HG03039 (cell line): ENCODE results near the gene FBXO11.
"Not testable (repeated sequence)": the region's sequence is repeated elsewhere in the genome, so short reads cannot be mapped to it uniquely, and the experiment has no call there.

Experiments
- ATAC-seq: cut with Tn5 transposase; IDR thresholded peaks from one replicate; pipeline ENCODE4 v1.9.1; 2021; ENCODE audit warnings: mild to moderate bottlenecking, moderate library complexity; ENCODE audit not compliant: unreplicated experiment

FBXO11 gene

GRCh38 chr2:47906157-47907038 lies at the start of gene FBXO11:
FBXO11 (minus strand) TSS chr2:47906498; CDS start chr2:47905720, 778 bp downstream.
- ATAC-seq: peak; percentile 89

- ATAC-seq: no peak
These were observed 44.3 kb upstream of the FBXO11 start for GRCh38 chr2:47950340-47951301.

- ATAC-seq: no peak
These were observed 40.3 kb upstream of the FBXO11 start for GRCh38 chr2:47946593-47946992.

GRCh38 chr2:47945046-47945781 lies 38.9 kb upstream of the FBXO11 start:
- ATAC-seq: no peak

- no peak for ATAC-seq
These were observed 35.6 kb upstream of the FBXO11 start for GRCh38 chr2:47941936-47942335.

- ATAC-seq: no peak
These were observed 31.4 kb upstream of the FBXO11 start for GRCh38 chr2:47937677-47938076.

GRCh38 chr2:47935071-47935470 lies 28.8 kb upstream of the FBXO11 start:
- no peak for ATAC-seq

DNA sequence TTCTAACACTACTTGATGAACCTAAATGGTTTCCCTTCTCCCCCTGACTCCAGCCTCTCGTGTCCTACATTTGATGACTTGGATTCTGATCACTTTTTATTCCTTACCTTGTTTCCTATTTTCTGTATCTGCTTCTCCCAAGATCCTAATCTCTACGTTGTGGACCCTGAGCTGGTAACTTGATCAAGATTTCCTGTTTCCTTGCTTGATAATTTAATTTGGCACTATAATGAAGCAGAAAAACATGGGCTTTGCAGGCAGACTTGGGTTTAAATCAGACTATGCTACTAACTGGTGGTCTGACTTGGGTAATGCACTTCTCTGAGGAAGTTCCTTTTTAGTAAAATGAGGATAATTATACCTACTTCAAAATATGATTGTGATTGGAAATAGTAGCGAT lies 11.7 kb upstream of the FBXO11 start:
- no peak for ATAC-seq

DNA sequence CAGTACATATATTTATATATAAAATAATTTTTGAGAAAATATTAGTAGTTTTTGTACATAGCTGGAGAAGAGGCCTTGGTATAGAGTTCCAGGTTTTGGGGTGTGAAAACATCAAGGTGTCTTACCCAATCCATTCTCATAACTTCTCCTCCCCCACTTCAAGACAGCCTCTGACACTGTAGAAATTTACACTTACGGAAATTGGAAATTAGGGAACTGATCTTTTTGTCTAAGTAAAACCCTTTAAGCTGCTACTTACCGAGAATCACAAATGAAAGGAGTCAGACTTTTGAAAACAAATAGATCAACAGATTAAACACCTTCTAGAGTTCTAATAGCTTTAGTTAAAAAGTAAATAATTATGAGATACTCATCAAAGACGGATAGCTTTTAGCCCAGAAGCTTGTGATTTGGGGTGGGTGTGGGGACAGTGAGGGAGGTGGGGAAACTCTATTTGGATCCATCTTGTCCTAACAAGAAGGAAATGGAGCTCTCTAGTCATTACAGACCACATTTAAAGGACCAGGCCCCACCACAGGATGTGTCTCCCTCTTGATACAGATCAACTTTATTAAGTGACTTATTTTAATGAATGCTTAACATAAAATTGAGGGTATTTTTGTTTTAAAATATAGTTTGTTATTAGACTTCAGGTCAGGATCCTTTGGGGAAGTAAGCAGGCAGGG lies 11.1 kb upstream of the FBXO11 start:
- no peak for ATAC-seq

DNA sequence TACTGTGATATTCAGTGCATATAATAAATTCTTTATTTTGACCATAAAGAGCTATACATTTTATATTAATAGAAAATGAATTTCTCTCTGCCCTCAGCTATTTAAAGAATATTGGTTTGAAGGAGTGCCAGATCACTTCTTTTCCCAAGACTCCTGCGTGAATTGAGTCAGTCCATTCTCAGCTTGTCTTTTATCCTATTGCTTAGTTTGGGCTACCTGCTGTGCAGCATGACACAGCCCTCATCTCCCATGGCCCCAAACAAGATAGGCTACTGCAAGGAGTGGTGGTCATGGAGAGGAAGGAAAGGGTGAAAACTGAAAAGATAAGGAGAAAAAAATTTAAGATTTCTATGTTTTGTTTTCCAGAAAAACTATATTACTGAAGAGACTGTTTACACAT lies 10.1 kb upstream of the FBXO11 start:
- no peak for ATAC-seq

- ATAC-seq: not testable (repeated sequence)
These were observed 4.4 kb upstream of the FBXO11 start for GRCh38 chr2:47910662-47911061.

DNA sequence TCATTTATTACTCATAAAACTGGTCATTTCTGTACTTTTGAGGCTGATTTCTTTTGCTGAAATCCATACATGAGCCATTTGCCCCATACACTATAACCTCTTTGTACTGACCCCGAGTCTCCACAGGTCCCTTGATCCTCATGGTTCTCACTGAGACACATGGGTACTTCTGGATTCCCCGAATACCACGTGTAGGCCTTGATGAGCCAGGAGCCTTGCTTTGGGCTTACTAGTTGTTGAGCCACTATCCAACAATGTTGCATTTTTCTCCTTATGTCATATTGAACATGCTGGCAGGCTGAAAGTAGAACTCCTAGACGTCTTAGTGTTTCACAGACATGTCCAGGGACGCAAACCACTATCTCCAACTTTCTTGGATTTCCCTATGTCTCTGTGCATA lies 2.4 kb upstream of the FBXO11 start:
- no peak for ATAC-seq

DNA sequence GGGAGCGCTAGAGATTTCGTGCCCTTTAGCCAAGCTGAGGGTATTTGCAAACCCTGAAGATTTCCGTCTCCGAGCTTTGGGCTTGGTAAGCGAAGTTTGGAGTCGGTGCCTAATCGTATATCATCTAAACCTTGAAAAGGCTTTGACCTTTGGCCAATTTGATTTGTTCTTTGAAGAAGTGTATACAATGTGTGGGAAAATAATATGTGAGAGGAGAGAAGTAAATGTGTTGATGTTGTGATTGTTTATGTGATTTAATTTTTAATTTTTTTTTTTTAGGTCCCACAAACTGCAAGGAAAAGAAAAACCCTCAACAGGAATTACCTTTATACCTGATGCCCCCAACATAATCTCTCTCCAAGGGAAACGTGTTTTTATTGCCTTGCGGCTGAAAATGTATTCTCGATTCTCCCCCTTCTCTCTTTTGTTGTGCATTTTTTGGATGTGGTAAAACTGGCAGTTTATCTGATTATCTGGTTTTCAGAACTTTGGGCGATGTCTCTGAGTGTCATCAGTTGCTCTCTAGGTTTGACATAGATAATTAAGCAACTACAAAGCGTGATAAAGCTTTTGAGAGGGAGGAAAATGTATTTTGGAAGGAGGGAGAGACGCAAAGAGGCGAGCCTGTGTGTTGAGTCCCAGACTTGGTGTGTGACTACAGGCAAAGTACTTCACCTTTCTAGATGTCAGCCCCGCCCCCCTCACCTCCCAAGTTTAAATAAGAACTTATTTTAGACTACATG lies 912 bp upstream of the FBXO11 start:
- ATAC-seq: no peak

DNA sequence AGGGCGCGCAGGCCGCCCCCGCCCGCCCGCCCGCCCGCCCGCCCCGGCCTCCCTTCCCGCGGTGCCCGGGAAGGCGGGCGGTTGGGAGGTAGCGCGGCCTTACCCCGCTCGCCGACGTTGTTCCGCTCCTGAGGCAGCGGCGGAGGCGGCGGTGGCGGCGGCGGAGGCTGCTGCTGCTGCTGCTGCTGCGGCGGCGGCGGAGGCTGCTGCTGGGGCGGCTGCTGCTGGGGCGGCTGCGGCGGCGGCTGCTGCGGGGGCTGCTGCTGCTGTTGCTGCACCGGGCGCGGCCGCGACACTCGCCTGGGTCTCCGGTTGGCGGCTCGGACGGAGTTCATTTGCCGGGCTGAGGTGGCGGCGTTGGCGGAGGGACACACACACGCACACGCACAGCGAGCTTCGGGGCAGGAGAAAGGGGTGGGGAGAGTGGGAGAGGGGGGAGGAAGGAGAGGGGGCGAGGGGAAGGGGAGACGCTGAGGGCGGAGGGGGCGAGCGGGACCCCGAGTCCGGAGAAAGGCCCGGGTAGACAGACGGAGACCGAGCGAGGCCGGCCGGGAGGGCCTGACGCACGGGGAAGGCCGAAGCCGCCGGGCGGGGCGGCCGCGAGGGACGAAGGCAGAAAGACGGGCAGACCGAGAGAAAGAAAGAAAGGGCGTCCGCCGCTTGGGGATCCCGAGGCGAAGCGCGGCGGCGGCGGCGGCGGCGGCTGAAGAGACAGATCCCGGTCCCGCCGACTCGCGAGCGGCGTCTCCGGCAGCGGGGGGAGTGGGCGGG lies 727 bp downstream of the FBXO11 start:
- peak; percentile 8 for ATAC-seq

GRCh38 chr2:47903781-47904490 lies 2.4 kb downstream of the FBXO11 start:
- no peak for ATAC-seq

DNA sequence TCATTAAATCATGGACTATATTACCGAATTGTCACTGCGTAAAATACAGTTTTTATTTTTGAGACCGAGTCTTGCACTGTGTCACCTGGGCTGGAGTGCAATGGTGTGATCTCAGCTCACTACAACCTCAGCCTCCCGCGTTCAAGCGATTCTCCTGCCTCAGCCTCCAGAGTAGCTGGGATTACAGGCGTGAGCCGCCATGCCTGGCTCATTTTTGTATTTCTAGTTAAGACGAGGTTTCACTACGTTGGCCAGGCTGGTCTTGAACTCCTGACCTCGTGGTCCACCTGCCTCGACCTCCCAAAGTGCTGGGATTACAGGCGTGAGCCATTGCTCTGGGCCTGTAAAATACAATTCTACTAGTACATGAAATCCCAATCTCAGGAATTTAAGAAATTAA lies 4.4 kb downstream of the FBXO11 start:
- not testable (repeated sequence) for ATAC-seq

DNA sequence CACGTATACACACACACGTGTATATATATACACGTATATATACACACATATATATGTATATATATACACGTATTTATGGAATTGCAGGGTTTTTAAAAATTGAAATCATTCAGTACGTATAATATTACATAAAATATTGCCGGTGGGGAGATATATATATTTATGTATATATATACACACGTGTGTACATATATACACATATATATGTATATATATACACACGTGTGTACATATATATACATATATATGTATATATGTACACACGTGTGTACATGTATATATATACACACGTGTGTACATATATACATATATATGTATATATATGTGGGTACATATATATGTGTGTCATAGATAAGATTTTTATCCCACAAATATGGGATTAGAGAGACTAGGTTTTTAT lies 5.4 kb downstream of the FBXO11 start:
- no peak for ATAC-seq
